NCI-H2227 treated with DMSO at 0.1 percent for 48 hours (cell line): ENCODE data around the gene CUL5.
A peak's percentile ranks its signal among the peaks of the same experiment; 100 is the strongest.
"Not testable (repeated sequence)": the region's sequence is repeated elsewhere in the genome, so short reads cannot be mapped to it uniquely, and the experiment has no call there.

Source experiments
- DNase-seq: peaks from one replicate; lab custom pipeline; 2025; lab: John Stamatoyannopoulos, UW

Gene CUL5

GRCh38 chr11:108115500-108116140 lies 106.9 kb downstream of the CUL5 start:
- DNase-seq: no peak

GRCh38 chr11:108117746-108118371 lies 109.2 kb downstream of the CUL5 start:
- peak; percentile 23 for DNase-seq

- DNase-seq: not testable (repeated sequence)
Observed at GRCh38 chr11:108120936-108121273, 112.2 kb downstream of the CUL5 start.

- DNase-seq: peak; percentile 72
Observed at GRCh38 chr11:108121274-108122155, 112.8 kb downstream of the CUL5 start, which contains the start of gene ACAT1. Gene ACAT1 (plus strand): TSS chr11:108121567. CDS start chr11:108121607, 40 bp downstream.

- no peak for DNase-seq
Observed at GRCh38 chr11:108122166-108122628, 113.5 kb downstream of the CUL5 start.

GRCh38 chr11:108125096-108125495 lies 116.4 kb downstream of the CUL5 start:
- DNase-seq: peak; percentile 55

DNA sequence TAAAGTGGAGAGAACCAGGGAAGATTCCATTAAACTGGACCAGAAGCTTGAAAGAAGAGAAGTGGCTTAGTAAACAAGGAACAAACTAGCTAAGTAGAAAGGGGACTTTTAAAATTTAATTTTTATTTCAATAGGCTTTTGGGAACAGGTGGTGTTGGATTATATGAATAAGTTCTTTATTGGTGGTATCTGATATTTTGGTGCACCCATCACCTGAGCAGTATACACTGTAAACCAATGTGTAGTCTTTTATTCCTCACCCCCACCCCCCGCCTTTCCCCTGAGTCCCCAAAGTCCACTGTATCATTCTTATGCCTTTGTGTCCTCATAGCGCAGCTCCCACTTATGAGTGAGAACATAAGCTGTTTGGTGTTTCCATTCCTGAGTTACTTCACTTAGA lies 120.1 kb downstream of the CUL5 start:
- no peak for DNase-seq

GRCh38 chr11:108131993-108132392 lies 123.3 kb downstream of the CUL5 start:
- no peak for DNase-seq

GRCh38 chr11:108132993-108133538 lies 124.4 kb downstream of the CUL5 start:
- not testable (repeated sequence) for DNase-seq

DNA sequence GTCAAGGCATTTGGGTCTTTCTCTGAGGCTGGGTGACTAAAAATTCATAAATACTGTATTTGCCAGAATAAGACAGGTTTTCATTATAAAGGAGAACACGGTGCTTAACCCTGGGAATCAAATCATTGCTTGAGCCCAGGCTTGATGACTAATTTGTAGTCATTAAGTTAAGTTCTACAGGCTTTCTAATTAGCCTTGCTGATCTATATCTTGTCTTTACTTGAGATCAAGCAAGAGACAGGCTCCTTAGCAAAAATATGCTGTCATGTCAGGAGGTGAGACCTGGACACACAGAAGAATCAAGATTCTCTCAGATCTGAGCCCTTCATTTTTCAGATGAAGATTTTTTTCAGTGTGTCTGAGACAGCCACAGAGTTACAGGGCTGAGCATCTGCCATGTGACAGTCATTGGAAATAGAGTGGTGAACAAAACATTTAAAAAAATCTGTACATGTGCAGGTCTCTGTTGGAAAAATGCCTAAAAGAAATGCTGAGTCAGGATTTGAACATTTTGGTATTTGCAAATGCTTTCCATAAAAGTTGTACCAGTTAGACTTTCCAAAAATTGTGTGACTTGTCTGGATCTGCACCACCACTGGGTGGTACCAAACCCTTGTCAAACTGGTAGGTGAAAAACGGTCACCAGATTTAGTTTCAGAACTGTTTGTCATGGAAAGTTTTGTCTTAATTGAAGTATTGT lies 127.3 kb downstream of the CUL5 start:
- DNase-seq: no peak

GRCh38 chr11:108137212-108137611 lies 128.5 kb downstream of the CUL5 start:
- no peak for DNase-seq

- no peak for DNase-seq
Observed at GRCh38 chr11:108142304-108142703, 133.6 kb downstream of the CUL5 start.

DNA sequence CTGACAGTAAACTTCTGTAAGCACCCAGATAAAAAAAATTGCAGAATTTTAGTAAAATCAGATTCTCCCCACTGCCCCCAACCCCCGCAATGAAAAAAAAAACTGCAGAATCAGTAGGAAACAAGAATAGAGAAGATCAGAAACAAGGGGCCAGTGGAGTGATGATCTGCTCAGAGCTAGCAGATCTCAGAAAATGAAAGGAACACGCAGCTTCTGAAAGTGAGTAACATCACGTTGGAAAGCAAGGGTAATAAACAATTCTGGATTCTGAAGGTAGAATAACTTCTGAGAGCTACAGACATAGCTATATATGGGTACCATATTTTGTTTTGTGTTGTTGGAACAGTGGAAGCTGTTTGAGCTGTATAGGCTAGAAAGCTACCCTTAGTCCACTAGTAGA lies 135.9 kb downstream of the CUL5 start:
- DNase-seq: no peak

- DNase-seq: no peak
Observed at GRCh38 chr11:108147150-108147549, 138.5 kb downstream of the CUL5 start.

- no peak for DNase-seq
Observed at GRCh38 chr11:108148556-108148955, 139.9 kb downstream of the CUL5 start.

DNA sequence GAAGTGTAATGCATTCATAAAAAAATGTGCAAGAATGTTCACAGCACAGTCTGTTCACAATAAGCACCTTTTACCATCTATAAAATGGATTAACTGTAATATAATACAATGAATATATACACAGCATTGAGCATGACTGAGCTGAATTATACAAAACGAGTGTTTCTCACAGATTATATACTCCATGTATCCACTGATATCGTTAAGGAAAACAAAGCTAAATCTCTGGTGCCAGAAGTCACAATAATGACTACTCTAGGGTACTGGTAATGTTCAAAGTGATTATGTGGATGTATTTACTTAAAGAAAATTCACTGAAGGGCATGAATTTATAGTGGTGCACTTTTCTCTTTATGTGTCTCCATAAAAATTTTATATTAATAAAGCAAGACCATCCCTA lies 145.9 kb downstream of the CUL5 start:
- no peak for DNase-seq
